Measurements from ENCODE around the gene DARS1.
A peak's percentile ranks its signal among the peaks of the same experiment; 100 is the strongest.

DARS1 gene

GRCh38 chr2:135949451-135950234 lies 35.8 kb downstream of the DARS1 start:
- peaks cover 71% of the 10 kb centered on the region for H4K20me1 ChIP-seq (ENCODE audit: insufficient read depth, low read length)
- TF ChIP-seq CTCF (IDR thresholded peaks at IDR 0.05; ENCODE audit: low read depth, low read length) (no peak), EZH2phosphoT487 (IDR thresholded peaks at IDR 0.05; ENCODE audit: low read depth) (no peak)
- 0 out of 2 replicates have a peak overlapping the region, but pooled peaks have one; percentile 21 for H3K4me2 ChIP-seq (ENCODE audit: low read length)
- no peak overlapping the region for H2AFZ ChIP-seq (ENCODE audit: low read depth, low read length)
- H3K27ac ChIP-seq (ENCODE audit: low read length) = no peak overlapping the region
- H3K9me3 ChIP-seq (ENCODE audit: insufficient read depth, low read length) = no peaks in the 10 kb centered on the region
- H3K9ac ChIP-seq (ENCODE audit: low read length) = no peak overlapping the region
- peaks cover 24% of the 10 kb centered on the region for H3K4me1 ChIP-seq (ENCODE audit: low read length)
- peaks cover 24% of the 10 kb centered on the region for H3K36me3 ChIP-seq (replicated peaks; ENCODE audit: low read depth, low read length)
- peaks cover 38% of the 10 kb centered on the region for H3K79me2 ChIP-seq (ENCODE audit: low read length)
- H3K4me3 ChIP-seq (ENCODE audit: low read length) = no peak overlapping the region
- no peaks in the 10 kb centered on the region for H3K27me3 ChIP-seq (ENCODE audit: low read depth, low read length)

GRCh38 chr2:135948642-135949355 lies 36.6 kb downstream of the DARS1 start:
- no peak overlapping the region for H3K9ac ChIP-seq (ENCODE audit: low read length)
- peaks cover 24% of the 10 kb centered on the region for H3K4me1 ChIP-seq (ENCODE audit: low read length)
- no peaks in the 10 kb centered on the region for H3K27me3 ChIP-seq (ENCODE audit: low read depth, low read length)
- peaks cover 74% of the 10 kb centered on the region for H4K20me1 ChIP-seq (ENCODE audit: insufficient read depth, low read length)
- peaks cover 25% of the 10 kb centered on the region for H3K36me3 ChIP-seq (replicated peaks; ENCODE audit: low read depth, low read length)
- no peak for TF ChIP-seq EZH2phosphoT487 (IDR thresholded peaks at IDR 0.05; ENCODE audit: low read depth)
- no peak for TF ChIP-seq CTCF (IDR thresholded peaks at IDR 0.05; ENCODE audit: low read depth, low read length)
- H3K9me3 ChIP-seq (ENCODE audit: insufficient read depth, low read length) = no peaks in the 10 kb centered on the region
- no peak overlapping the region for H3K27ac ChIP-seq (ENCODE audit: low read length)
- peaks cover 38% of the 10 kb centered on the region for H3K79me2 ChIP-seq (ENCODE audit: low read length)
- no peak overlapping the region for H2AFZ ChIP-seq (ENCODE audit: low read depth, low read length)
- H3K4me2 ChIP-seq (ENCODE audit: low read length) = 0 out of 2 replicates have a peak overlapping the region, but pooled peaks have one; percentile 21
- H3K4me3 ChIP-seq (ENCODE audit: low read length) = no peak overlapping the region

- Histone ChIP-seq H3K4me3 (ENCODE audit: low read length) (no peak overlapping the region), H3K27me3 (ENCODE audit: low read depth, low read length) (no peaks in the 10 kb centered on the region), H3K4me2 (ENCODE audit: low read length) (no peak overlapping the region), H3K9me3 (ENCODE audit: insufficient read depth, low read length) (no peaks in the 10 kb centered on the region), H3K9ac (ENCODE audit: low read length) (no peak overlapping the region), H3K27ac (ENCODE audit: low read length) (no peak overlapping the region), H3K36me3 (replicated peaks; ENCODE audit: low read depth, low read length) (peaks cover 27% of the 10 kb centered on the region), H4K20me1 (ENCODE audit: insufficient read depth, low read length) (peaks cover 71% of the 10 kb centered on the region), H2AFZ (ENCODE audit: low read depth, low read length) (no peak overlapping the region), H3K4me1 (ENCODE audit: low read length) (peaks cover 24% of the 10 kb centered on the region), H3K79me2 (ENCODE audit: low read length) (peaks cover 36% of the 10 kb centered on the region)
- TF ChIP-seq CTCF (IDR thresholded peaks at IDR 0.05; ENCODE audit: low read depth, low read length) (no peak), EZH2phosphoT487 (IDR thresholded peaks at IDR 0.05; ENCODE audit: low read depth) (no peak)
Measured at GRCh38 chr2:135948141-135948540, 37.3 kb downstream of the DARS1 start.

DNA sequence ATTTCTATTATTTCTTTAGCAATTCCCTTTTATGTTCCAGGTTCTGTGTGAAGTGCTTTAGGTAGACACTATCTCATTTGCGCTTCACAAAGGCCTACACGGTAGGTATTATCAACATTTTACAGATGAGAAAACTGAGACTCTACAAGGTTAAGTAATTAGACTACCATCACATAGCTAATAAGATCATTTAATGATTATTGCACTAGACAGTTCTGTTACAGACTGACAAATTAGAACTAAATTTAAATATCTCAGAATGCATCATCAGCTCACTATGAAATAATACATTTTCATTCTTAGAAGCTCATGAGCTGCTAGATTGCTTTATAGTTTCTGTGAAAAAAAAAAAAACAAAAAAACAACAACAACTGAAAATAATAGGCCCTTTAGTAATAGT lies 37.9 kb downstream of the DARS1 start:
- Histone ChIP-seq H3K36me3 (replicated peaks; ENCODE audit: low read depth, low read length) (peaks cover 27% of the 10 kb centered on the region), H3K79me2 (ENCODE audit: low read length) (peaks cover 29% of the 10 kb centered on the region), H3K4me2 (ENCODE audit: low read length) (no peak overlapping the region), H3K27me3 (ENCODE audit: low read depth, low read length) (no peaks in the 10 kb centered on the region), H3K9me3 (ENCODE audit: insufficient read depth, low read length) (no peaks in the 10 kb centered on the region), H3K4me3 (ENCODE audit: low read length) (no peak overlapping the region), H3K27ac (ENCODE audit: low read length) (no peak overlapping the region), H4K20me1 (ENCODE audit: insufficient read depth, low read length) (peaks cover 65% of the 10 kb centered on the region), H3K4me1 (ENCODE audit: low read length) (peaks cover 24% of the 10 kb centered on the region), H2AFZ (ENCODE audit: low read depth, low read length) (no peak overlapping the region), H3K9ac (ENCODE audit: low read length) (no peak overlapping the region)
- no peak for TF ChIP-seq EZH2phosphoT487 (IDR thresholded peaks at IDR 0.05; ENCODE audit: low read depth)
- TF ChIP-seq CTCF (IDR thresholded peaks at IDR 0.05; ENCODE audit: low read depth, low read length) = no peak
